LNCaP clone FGC (cell line): Measurements from ENCODE around the gene CDH12.
"Not testable (repeated sequence)": the region's sequence is repeated elsewhere in the genome, so short reads cannot be mapped to it uniquely, and the experiment has no call there.

Experiments
- DNase-seq: peaks from one replicate; pipeline ENCODE4 v3.0.0-alpha.2; 2011; ENCODE audit warnings: low read depth
- H3K4me3 ChIP-seq: 2 replicates; pipeline ENCODE4 v1.5.1; 2011; ENCODE audit warnings: mild to moderate bottlenecking, low read depth, low read length, control low read depth
- CTCF ChIP-seq: IDR thresholded peaks from 2 replicates; pipeline ENCODE4 v1.5.1; 2012; ENCODE audit warnings: mild to moderate bottlenecking; ENCODE audit not compliant: control insufficient read depth, insufficient read depth; ENCODE audit errors: extremely low read depth

The CDH12 gene

GRCh38 chr5:22213703-22214495 is 639.2 kb downstream of the CDH12 start:
- TF ChIP-seq CTCF = 0 out of 2 replicates have a peak, but pooled peaks have one; percentile 33
- DNase-seq, H3K4me3 ChIP-seq: not testable (repeated sequence)

GRCh38 chr5:22212254-22212991 is 640.7 kb downstream of the CDH12 start:
- DNase-seq, H3K4me3 ChIP-seq: not testable (repeated sequence)

DNA sequence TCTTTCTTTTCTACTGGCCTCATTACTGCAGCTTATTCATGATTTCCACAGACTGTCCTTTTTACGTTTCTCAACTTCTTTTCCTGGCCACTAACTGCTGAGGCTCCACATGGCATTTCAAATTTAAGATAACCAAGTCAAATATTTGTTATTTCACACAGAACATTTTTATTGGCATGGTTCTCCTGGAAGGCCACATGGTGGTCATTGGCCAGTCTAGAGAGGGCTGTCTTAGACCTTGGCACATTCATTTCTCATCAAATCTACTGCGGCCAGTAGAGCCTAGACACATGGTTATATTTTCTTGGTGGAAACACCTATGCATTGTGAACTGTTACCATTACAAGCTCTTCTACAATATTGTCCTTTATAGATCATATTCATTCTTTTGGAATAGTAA is 644.7 kb downstream of the CDH12 start:
- not testable (repeated sequence) for DNase-seq, H3K4me3 ChIP-seq

DNA sequence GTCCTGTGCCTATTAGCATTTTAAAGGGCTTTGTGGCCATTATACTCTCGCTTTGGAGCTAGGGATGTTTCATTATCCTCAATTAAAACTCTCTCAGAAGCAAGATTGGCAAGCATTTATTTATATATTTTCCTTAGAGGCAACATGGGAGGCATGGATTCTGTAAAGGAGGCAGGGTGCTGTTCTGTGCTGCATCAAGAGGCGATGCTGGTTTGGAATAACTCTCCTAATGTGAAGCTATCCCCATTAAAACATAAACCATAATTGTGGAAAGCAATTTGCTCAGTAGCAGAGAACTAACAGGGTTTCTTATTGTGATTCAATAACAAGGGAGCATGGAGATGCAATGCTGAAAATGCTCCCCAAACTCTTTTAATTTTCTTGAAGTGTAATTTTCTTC is 664.5 kb downstream of the CDH12 start:
- not testable (repeated sequence) for H3K4me3 ChIP-seq, DNase-seq

DNA sequence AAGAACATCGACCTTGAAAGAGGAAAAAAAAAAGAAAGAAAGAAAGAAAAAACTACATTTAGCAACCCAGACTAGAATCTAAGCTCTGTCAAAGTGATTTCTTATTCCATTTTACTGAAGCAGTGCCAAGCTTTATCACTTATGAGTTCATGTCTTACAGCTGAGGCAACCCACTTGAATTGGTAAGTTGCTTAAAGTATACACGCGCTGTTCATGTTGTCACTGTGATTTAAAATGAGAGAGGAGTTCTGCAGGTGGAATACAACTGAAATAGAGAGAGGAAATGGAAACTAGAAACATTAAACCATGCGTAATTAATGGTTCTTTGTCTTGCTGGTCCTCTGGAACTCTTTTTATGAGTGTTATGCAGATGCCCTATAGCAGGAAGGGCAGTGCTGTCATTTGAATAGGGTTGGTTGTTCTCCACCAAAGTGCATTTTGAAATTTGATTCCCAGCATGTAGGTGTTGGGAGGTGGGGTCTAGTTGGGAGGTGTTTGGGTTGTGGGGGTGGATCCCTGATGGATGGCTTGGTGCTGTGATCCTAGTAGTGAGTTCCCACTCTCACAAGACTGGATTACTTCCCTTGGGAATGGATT is 665.4 kb downstream of the CDH12 start:
- not testable (repeated sequence) for H3K4me3 ChIP-seq, DNase-seq

GRCh38 chr5:22169226-22169625 is 683.9 kb downstream of the CDH12 start:
- not testable (repeated sequence) for DNase-seq

DNA sequence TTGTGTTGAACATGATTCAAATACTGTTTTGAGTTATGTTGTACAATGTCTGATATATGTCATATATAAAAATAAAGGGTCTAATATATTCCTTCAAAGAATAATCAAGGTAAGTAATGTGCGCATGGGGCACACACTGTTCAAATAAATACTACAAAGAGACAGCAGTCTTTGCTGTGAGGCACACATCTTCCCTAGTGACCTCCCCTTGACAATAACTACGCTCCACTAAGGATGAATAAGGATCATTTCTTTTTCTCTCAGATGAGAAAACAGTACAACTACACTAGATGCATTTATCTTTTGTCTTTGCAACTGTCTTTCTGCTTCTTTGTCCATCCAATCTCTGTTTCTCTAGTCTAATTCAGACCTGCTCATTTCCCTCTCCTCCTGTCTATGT is 684.4 kb downstream of the CDH12 start:
- not testable (repeated sequence) for DNase-seq

More at GRCh38 chr5:22169226-22169625, 683.9 kb downstream of the CDH12 start:
- not testable (repeated sequence) for H3K4me3 ChIP-seq

DNA sequence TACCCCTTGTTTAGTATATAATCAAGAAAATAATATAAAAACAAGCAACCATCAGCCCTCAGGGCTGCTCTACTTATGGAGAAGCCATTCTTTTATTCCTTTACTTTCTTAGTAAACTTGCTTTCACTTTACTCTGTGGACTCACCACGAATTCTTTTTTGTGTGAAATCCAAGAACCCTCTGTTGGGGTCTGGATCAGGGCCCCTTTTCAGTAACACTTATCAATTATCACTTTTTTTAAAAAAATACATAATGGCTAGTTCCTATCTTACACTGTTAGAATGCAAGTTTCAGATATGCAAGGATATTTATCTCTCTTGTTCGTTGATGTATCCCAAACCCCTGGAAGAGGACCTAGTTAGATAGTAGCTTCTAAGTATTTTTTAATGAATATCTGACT is 687.2 kb downstream of the CDH12 start:
- DNase-seq, H3K4me3 ChIP-seq: not testable (repeated sequence)

More for the DNA sequence above, 684.4 kb downstream of the CDH12 start:
- not testable (repeated sequence) for H3K4me3 ChIP-seq

- not testable (repeated sequence) for H3K4me3 ChIP-seq, DNase-seq
Observed at GRCh38 chr5:22164910-22165748, 688.0 kb downstream of the CDH12 start.

DNA sequence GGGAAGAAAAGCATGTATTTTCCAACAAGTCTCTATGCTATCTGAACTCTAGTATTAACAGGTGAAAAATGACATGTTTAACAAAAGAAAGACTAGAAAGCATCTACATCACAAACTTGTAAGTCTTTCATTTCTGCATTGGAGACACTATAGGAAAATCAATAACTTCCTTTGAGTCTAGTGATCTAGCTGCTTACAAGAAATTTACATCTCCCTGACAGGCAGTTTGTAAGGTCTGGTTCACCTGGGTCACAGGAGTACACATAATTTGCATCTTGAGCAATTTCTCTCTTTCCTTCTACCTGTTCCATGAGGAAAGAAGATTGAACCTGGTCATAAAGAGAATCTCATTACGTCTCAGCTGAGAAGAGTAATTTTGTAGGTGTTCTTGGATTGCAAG is 696.2 kb downstream of the CDH12 start:
- H3K4me3 ChIP-seq, DNase-seq: not testable (repeated sequence)

DNA sequence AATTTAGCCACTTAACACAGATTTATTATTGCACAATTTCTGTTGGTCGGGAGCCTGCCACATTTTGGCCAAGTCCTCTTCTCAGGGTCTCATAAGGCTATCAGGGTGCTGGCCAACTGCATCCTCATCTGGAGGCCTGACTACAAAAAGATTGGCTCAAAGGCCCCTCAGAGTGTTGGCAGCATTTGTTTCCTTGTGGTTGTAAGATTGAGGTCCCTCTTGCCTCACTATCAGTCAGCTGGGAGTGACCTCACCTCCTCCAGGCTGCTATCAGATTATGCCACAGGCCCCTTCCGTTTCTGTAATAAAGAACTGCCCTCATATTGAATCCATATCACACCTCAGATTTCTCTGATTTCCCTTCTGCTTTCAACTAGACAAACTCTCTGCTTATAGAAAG is 698.4 kb downstream of the CDH12 start:
- DNase-seq, H3K4me3 ChIP-seq: not testable (repeated sequence)

DNA sequence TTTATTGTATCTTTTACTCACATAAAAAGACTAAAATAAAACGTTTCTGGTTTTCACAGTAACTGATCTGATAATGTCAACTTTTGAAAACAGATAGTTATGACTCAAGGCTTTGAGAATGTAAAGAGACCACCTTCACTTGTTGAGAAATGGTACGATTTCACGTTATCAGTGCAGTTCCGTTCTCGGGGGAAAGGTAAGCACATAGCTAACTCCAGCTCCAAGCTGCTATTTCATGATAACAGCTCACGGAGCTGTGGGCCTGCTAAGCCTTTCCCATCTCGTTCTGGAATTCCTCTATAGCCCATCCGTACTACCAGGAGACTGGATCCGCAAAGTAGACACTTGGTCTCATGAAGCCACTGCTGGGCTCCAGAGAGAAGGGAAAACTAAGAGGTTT is 701.3 kb downstream of the CDH12 start:
- not testable (repeated sequence) for H3K4me3 ChIP-seq, DNase-seq

DNA sequence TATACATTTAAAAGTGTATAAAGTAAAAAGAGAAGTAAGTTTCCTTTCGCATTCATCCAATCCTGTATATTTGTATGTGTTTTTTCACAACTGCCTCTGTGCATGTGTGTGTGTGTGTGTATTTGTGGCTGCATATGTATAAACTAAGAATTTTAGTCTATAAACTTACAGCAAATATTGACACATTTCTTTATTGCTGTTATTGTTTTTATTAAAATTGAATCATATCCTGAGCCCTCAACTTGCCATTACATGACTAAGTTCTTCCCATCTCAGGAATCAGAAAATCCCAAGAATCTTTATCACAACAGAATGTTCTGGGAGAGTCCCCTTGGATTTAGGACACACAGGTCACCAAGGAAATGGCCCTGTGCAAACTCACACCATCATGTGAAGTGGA is 712.7 kb downstream of the CDH12 start:
- H3K4me3 ChIP-seq = not testable (repeated sequence)
- peak; percentile 8 for DNase-seq

DNA sequence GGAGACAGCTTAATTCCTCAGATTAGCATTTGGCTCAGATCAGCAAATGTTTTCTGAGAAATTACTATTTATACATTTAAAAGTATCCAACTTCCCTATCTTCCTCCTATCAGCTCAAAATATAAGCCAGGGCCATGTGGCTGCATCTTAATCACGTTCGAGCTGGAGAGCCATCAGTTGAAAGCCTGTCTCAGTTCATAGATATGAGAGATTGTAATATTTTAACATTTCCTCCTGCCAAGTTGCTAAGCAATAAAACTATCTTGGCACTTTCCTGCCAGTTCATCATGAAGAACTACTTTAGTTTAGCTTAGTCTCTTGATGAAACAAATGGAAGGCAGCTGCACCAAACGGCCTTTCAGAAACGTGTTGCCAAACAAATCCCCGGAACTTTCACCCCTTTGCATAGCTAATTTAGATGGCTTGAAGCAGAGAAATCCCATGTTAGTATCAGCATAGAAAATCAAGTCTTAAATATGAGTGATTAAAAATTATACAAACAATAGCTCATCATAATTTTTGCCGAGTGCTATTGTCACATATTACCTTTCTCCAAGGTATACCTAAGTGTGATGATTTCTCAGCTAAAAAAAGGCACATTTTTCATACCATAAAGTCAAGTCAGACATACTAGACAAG is 713.4 kb downstream of the CDH12 start:
- not testable (repeated sequence) for H3K4me3 ChIP-seq
- peak; percentile 11 for DNase-seq
